GM12878 (cell line): Measurements from ENCODE around the gene SETD7. TPM values are rescaled to one million over a fixed set of nuclear protein-coding genes. Genes with fewer than 3 reads are reported as not detected.

Experiments
- ATAC-seq: fragments of 200-7000 bp; cut with Tn5 transposase; 3 replicates; pipeline ENCODE4 v1.9.1; 2020; ENCODE audit warnings: mild to moderate bottlenecking, moderate library complexity
- BruUV-seq: library from RNA; stranded (reverse); fragments of 400-500 nt; replicated peaks from 2 replicates; lab custom pipeline; 2021; lab: Mats Ljungman, UMichigan
- CTCF ChIA-PET: fragments of 300-600 bp; sonication (Branson Sonifier 250); formaldehyde crosslinking; extraction: SDS; loops from one replicate; lab custom pipeline; 2021; ENCODE audit warnings: inconsistent platforms; lab: Yijun Ruan, JAX
- POLR2A ChIA-PET: fragments of 350-600 bp; formaldehyde crosslinking; extraction: SDS; loops from one replicate; lab custom pipeline; 2021; ENCODE audit warnings: inconsistent platforms; lab: Charles Lee
- RAD21 ChIA-PET: fragments of 300-600 bp; sonication (Branson Sonifier 250); formaldehyde crosslinking; loops from one replicate; lab custom pipeline; 2023; ENCODE audit warnings: antibody characterized with exemption; ENCODE audit not compliant: unreplicated experiment; lab: Charles Lee
- SMC1A ChIA-PET: fragments of 300-600 bp; sonication (Branson Sonifier 250); formaldehyde crosslinking; loops from one replicate; lab custom pipeline; 2023; ENCODE audit not compliant: unreplicated experiment, uncharacterized antibody; lab: Charles Lee
- DNase-seq: peaks from one replicate; pipeline ENCODE4 v3.0.0-alpha.2; 2011; ENCODE audit warnings: low read depth, low spot score
- FAIRE-seq: peaks from 3 replicates; lab custom pipeline; 2011; peaks lifted over from hg19 to GRCh38; lab: Jason Lieb, UNC
- H2AFZ ChIP-seq: 2 replicates; pipeline ENCODE4 v1.6.0; 2011; ENCODE audit warnings: low read depth, low read length, control low read depth; ENCODE audit not compliant: control insufficient read depth
- H3K27ac ChIP-seq: 2 replicates; pipeline ENCODE4 v1.5.1; 2011; ENCODE audit warnings: control low read depth; ENCODE audit not compliant: control insufficient read depth, insufficient read depth
- H3K27me3 ChIP-seq, 2 experiments: replicated peaks in 1 of 2; 2 replicates each; pipeline versions ENCODE4 v1.6.0 to v1.6.1; 2011; ENCODE audit warnings: low read length in 1 of 2; ENCODE audit not compliant: control insufficient read depth in 2 of 2, insufficient read depth in 2 of 2
- H3K36me3 ChIP-seq, 2 experiments: 2 replicates each; pipeline ENCODE4 v1.5.1; 2011; ENCODE audit warnings: low read length in 1 of 2; ENCODE audit not compliant: control insufficient read depth in 2 of 2, insufficient read depth in 2 of 2
- H3K4me1 ChIP-seq: 2 replicates; pipeline ENCODE4 v1.6.1; 2011; ENCODE audit warnings: mild to moderate bottlenecking, low read length, moderate library complexity, mixed read lengths; ENCODE audit not compliant: control insufficient read depth, insufficient read depth
- H3K4me2 ChIP-seq: 2 replicates; pipeline ENCODE4 v1.6.0; 2011; ENCODE audit warnings: control low read depth; ENCODE audit not compliant: control insufficient read depth, insufficient read depth
- H3K4me3 ChIP-seq: fragments of 200-600 bp; sonication (generic); 2 replicates; pipeline ENCODE4 v1.5.1; 2016
- H3K79me2 ChIP-seq: 2 replicates; pipeline ENCODE4 v1.6.0; 2011; ENCODE audit warnings: low read length; ENCODE audit not compliant: control insufficient read depth, insufficient read depth
- H3K9ac ChIP-seq: 2 replicates; pipeline ENCODE4 v1.8.0; 2011; ENCODE audit warnings: low read length, control low read depth, mixed read lengths; ENCODE audit not compliant: control insufficient read depth, insufficient read depth
- H3K9me3 ChIP-seq: replicated peaks from 3 replicates; pipeline ENCODE4 v1.5.1; 2011; ENCODE audit warnings: mild to moderate bottlenecking, low read length; ENCODE audit not compliant: control insufficient read depth, insufficient read depth
- H4K20me1 ChIP-seq: 2 replicates; pipeline ENCODE4 v1.6.0; 2011; ENCODE audit not compliant: control insufficient read depth, insufficient read depth
- BHLHE40 ChIP-seq, 2 experiments: fragments of 450-650 bp in 1 of 2; IDR thresholded peaks; 2 replicates each; pipeline ENCODE4 v1.6.1; 2011 to 2017; ENCODE audit warnings: low read depth in 2 of 2, borderline replicate concordance in 1 of 2, improper control_type of control experiment in 1 of 2, low read length in 1 of 2, mild to moderate bottlenecking in 1 of 2
- CEBPB ChIP-seq, 2 experiments: fragments of 150-350 bp in 1 of 2; IDR thresholded peaks; 2 replicates each; pipeline ENCODE4 v1.6.1; 2012 to 2014; ENCODE audit warnings: low read depth in 2 of 2, low read length in 2 of 2, borderline replicate concordance in 1 of 2, inconsistent platforms in 1 of 2
- ETV6 ChIP-seq, 2 experiments: fragments of 450-650 bp in 1 of 2; IDR thresholded peaks in 1 of 2; conservative IDR thresholded peaks in 1 of 2; 2 replicates each; pipeline ENCODE4 v1.6.1; 2014; ENCODE audit warnings: antibody characterized with exemption in 1 of 2, borderline replicate concordance in 1 of 2, low read depth in 1 of 2, mild to moderate bottlenecking in 1 of 2, moderate library complexity in 1 of 2
- NFXL1 ChIP-seq: fragments of 450-650 bp; IDR thresholded peaks from 2 replicates; pipeline ENCODE4 v1.6.1; 2017; ENCODE audit warnings: antibody characterized with exemption, mild to moderate bottlenecking, borderline replicate concordance
- PAX8 ChIP-seq: fragments of 450-650 bp; IDR thresholded peaks from 2 replicates; pipeline ENCODE4 v1.6.1; 2017; ENCODE audit warnings: mild to moderate bottlenecking, moderate library complexity
- TCF3 ChIP-seq: IDR thresholded peaks from 2 replicates; pipeline ENCODE4 v1.6.1; 2012; ENCODE audit warnings: low read depth, mild to moderate bottlenecking, low read length, borderline replicate concordance; ENCODE audit not compliant: insufficient read depth
- ZBED1 ChIP-seq: IDR thresholded peaks from 2 replicates; pipeline ENCODE4 v1.6.1; 2016; ENCODE audit warnings: borderline replicate concordance
- ZNF207 ChIP-seq: fragments of 450-650 bp; IDR thresholded peaks from 2 replicates; pipeline ENCODE4 v1.6.1; 2014; ENCODE audit warnings: antibody characterized with exemption, mild to moderate bottlenecking, borderline replicate concordance
- ZNF217 ChIP-seq: fragments of 450-650 bp; IDR thresholded peaks from 2 replicates; pipeline ENCODE4 v1.6.1; 2017; ENCODE audit warnings: antibody characterized with exemption, mild to moderate bottlenecking
- WGBS: methylation state at CpG from one replicate; pipeline ENCODE4 v1.1.6; 2016; ENCODE audit warnings: low lambda C conversion rate; ENCODE audit not compliant: insufficient replicate concordance, insufficient coverage; ENCODE audit errors: missing lambda C conversion rate; 5-methylcytosine and 5-hydroxymethylcytosine counted together
- in situ Hi-C: fragments of 300-500 bp; cut with MboI; formaldehyde crosslinking; loops from 9 replicates; pipeline ENCODE4 v1.14.3; 2018; ENCODE audit warnings: mixed read lengths
- intact Hi-C: fragments of 100-400 bp; cut with micrococcal nuclease; formaldehyde crosslinking; loops from one replicate; pipeline ENCODE4 v1.14.2; 2022; ENCODE audit not compliant: unreplicated experiment
- polyA plus RNA-seq, 11 experiments: library from polyadenylated mRNA; depleted of rRNA in 4 of 11; unstranded in 6 of 11; stranded (reverse) in 5 of 11; fragments of >200 nt; fragmentation: Nextera tagmentation in 4 of 11; fragmentation: Illumina TruSeq in 1 of 11; extraction: Ambion mirVana in 4 of 11; extraction: Trizol in 1 of 11; gene quantifications; 1 replicate in 1 of 11; 2 replicates in 10 of 11; pipeline versions ENCODE4 v1.2.1 to v1.2.3, GENCODE V29; 2011 to 2016; ENCODE audit warnings: inconsistent platforms in 2 of 11, missing spikeins in 2 of 11, low read depth in 1 of 11
- total RNA-seq, 4 experiments: library from RNA; depleted of rRNA in 3 of 4; stranded (reverse); fragments of >200 nt in 3 of 4; fragmentation: Illumina TruSeq in 1 of 4; extraction: Trizol in 1 of 4; gene quantifications; 2 replicates each; pipeline versions ENCODE4 v1.2.1 to v1.2.3, GENCODE V29; 2013 to 2021
- TF ChIP-seq, protein P1 (sequence below): fragments of 450-650 bp; IDR thresholded peaks from 2 replicates; pipeline ENCODE4 v1.6.1; 2016; ENCODE audit warnings: mild to moderate bottlenecking, moderate library complexity, borderline replicate concordance
- TF ChIP-seq, protein P2 (sequence below): IDR thresholded peaks from 2 replicates; pipeline ENCODE4 v1.6.1; 2011; ENCODE audit warnings: borderline replicate concordance, low read depth, mild to moderate bottlenecking, moderate library complexity, low read length; ENCODE audit not compliant: insufficient read depth, poor library complexity, severe bottlenecking

Gene SETD7
- total and polyA plus RNA-seq, 10 of the 15 experiments (the other 5 are each of a cell fraction or from before 2014, with no cell fraction given), result 0.03 to 0.82 (median 0.44) TPM

DNA sequence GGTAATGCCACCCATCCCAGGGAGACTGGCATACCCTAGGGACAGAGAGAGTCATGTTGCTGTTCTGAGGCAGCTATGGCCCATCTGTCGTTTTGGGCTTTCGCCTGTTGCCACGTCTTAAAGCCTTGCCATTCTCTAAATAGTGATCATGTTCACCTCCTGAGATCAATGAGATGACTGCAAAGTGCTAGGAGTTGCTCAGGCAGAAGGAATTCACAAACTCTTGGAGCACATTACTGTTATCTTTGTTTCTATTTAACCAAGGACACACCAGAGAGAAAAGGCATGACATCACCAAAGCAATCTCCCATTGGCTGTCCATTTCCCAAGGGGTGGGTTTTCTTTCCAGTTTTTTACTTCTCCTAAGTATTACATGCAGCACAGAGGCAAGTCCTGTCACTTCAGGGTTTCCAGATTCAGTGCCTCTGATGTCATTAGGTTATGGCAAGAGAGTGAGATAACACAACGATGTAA lies 37.1 kb upstream of the SETD7 start (continued):
- TF ChIP-seq ZNF207, result no peak
- no peak for TF ChIP-seq NFXL1
- no peak for TF ChIP-seq BHLHE40 (IDR thresholded peaks at IDR 0.05; ENCODE audit: borderline replicate concordance in 1 of 2, low read depth in 2 of 2, low read length in 1 of 2)
- no peak for TF ChIP-seq TCF3

DNA sequence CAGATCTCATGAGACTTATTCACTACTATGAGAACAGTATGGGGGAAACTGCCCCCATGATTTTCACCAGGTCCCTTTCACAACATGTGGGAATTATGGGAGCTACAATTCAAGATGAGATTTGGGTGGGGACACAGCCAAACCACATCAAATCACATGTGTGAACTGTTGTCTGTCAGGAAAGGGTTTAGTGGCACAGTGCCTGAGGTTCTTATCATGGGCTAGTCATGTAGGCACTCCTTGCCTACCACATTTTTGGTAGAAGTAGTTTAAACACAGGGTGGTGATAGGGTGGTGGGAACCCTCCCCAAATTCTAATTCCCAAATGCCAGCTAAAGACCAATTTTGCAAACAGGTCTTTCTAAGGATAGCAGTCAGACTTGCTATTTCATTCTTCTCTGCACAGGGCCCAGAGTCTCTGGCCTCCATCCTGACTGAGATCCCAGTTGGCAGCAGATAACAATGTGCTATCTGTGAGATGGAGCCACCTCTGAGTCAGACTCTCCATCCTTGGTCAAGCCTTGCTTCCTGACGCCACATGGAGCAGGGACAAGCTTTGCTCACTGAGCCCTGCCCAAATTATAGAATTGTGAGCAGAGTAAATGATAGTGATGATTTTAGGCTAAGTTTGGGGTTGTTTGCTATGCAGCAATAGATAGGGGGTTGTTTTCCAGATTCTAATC lies 33.5 kb upstream of the SETD7 start:
- 26% methylated on average over 1 of the region's 1 CpG for WGBS
- Histone ChIP-seq H3K9ac (no peak overlapping the region), H3K4me3 (no peak overlapping the region), H3K9me3 (no peaks in the 10 kb centered on the region), H3K36me3 (no peaks in the 10 kb centered on the region), H3K4me2 (no peak overlapping the region), H3K27me3 (peaks cover 5 to 6% of the 10 kb centered on the region in 2 experiments), H4K20me1 (no peaks in the 10 kb centered on the region), H3K79me2 (no peaks in the 10 kb centered on the region), H3K27ac (no peak overlapping the region), H3K4me1 (no peaks in the 10 kb centered on the region), H2AFZ (no peak overlapping the region)
- DNase-seq (no peak), ATAC-seq (no peak), FAIRE-seq (no peak)
- in situ Hi-C loops (no loop called here), intact Hi-C loops (no loop called here)
- ChIA-PET POLR2A (no interaction called here), RAD21 (no interaction called here), CTCF (no interaction called here), SMC1A (no interaction called here)
- BruUV-seq, result no TSS peak
- TF ChIP-seq ZNF217, result no peak
- no peak for TF ChIP-seq ZBED1
- no peak for TF ChIP-seq PAX8
- TF ChIP-seq, protein P1, sequence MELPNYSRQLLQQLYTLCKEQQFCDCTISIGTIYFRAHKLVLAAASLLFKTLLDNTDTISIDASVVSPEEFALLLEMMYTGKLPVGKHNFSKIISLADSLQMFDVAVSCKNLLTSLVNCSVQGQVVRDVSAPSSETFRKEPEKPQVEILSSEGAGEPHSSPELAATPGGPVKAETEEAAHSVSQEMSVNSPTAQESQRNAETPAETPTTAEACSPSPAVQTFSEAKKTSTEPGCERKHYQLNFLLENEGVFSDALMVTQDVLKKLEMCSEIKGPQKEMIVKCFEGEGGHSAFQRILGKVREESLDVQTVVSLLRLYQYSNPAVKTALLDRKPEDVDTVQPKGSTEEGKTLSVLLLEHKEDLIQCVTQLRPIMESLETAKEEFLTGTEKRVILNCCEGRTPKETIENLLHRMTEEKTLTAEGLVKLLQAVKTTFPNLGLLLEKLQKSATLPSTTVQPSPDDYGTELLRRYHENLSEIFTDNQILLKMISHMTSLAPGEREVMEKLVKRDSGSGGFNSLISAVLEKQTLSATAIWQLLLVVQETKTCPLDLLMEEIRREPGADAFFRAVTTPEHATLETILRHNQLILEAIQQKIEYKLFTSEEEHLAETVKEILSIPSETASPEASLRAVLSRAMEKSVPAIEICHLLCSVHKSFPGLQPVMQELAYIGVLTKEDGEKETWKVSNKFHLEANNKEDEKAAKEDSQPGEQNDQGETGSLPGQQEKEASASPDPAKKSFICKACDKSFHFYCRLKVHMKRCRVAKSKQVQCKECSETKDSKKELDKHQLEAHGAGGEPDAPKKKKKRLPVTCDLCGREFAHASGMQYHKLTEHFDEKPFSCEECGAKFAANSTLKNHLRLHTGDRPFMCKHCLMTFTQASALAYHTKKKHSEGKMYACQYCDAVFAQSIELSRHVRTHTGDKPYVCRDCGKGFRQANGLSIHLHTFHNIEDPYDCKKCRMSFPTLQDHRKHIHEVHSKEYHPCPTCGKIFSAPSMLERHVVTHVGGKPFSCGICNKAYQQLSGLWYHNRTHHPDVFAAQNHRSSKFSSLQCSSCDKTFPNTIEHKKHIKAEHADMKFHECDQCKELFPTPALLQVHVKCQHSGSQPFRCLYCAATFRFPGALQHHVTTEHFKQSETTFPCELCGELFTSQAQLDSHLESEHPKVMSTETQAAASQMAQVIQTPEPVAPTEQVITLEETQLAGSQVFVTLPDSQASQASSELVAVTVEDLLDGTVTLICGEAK, result no peak
- TF ChIP-seq ETV6 (conservative IDR thresholded peaks at IDR 0.05 in 1 of 2, IDR thresholded peaks at IDR 0.05 in 1 of 2; ENCODE audit: borderline replicate concordance in 1 of 2, low read depth in 1 of 2), result no peak
- TF ChIP-seq, protein P2, sequence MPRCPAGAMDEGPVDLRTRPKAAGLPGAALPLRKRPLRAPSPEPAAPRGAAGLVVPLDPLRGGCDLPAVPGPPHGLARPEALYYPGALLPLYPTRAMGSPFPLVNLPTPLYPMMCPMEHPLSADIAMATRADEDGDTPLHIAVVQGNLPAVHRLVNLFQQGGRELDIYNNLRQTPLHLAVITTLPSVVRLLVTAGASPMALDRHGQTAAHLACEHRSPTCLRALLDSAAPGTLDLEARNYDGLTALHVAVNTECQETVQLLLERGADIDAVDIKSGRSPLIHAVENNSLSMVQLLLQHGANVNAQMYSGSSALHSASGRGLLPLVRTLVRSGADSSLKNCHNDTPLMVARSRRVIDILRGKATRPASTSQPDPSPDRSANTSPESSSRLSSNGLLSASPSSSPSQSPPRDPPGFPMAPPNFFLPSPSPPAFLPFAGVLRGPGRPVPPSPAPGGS, result no peak
- no peak for TF ChIP-seq CEBPB (IDR thresholded peaks at IDR 0.05; ENCODE audit: borderline replicate concordance in 1 of 2, low read depth in 2 of 2, low read length in 2 of 2)
